ENCODE data around the gene CHTOP.
"Not testable (repeated sequence)": the region's sequence is repeated elsewhere in the genome, so short reads cannot be mapped to it uniquely, and the experiment has no call there.

CHTOP gene, protein sequence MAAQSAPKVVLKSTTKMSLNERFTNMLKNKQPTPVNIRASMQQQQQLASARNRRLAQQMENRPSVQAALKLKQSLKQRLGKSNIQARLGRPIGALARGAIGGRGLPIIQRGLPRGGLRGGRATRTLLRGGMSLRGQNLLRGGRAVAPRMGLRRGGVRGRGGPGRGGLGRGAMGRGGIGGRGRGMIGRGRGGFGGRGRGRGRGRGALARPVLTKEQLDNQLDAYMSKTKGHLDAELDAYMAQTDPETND

DNA sequence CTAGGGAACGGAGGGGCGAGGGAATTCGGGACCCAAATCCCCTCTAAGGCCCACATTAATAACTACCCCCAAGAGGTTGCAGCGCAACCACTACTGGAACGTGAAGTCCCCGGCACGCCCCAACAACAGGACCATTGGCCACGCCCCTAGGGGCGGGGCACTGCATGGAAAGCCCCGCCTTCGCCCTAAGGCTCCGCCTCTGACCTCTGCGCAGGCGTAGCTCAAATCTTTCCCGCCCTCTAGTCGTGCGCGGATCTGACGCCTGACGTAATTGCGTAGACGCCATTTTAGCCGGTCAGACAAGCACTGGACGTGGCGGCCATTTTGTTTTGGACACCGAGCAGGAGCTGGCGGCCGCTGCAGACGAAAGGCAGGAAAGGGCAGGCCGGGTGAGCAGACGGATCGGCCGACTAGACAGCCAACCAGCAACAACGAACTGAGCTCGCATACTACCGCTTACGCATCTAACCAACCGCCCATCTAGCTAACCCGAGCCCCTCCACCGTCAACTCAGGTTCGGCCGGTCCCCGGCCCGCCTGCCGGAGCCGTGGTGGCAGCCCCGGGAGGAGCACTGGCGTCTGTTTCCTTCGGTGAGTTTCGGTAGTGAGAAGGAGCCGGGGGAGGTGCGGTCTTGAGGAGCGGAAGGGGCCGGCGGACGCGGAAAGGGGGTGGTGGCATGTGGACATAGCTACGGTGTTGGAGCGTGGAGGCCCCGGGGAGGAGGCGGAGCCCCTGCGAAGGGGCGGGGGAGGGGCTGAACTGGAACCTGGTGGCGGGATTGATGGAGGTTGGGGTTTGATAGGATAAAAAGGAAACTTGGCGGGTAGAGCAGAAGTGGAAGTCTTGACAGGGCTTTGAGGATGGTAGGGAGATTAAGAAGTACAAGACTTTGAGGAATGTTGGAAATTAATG lies at the start of gene CHTOP:
TSS of gene CHTOP (plus strand) at position 313 of the 912 bp plus-strand sequence. CDS start 2,523 bp downstream, outside the sequence.
- DNase-seq: peak; percentile 99

DNA sequence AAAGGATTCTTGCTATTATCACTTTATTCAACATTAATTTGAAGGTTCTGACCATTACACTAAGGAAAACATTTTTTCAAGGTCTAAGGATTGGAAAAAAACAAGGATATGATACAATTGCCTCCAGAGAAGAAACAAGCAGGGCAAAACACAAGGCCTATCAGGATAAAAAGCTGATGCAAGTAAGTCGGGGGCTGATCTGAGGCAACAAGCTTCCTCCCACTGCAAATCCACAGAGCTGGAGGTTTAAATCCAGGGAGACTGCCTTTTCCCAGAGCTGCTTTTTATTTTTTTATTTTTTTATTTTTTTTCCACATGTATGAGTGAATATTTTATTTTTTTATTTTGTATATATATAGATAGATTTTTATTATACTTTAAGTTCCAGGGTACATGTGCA lies 48.9 kb upstream of the CHTOP start:
- DNase-seq: no peak

DNA sequence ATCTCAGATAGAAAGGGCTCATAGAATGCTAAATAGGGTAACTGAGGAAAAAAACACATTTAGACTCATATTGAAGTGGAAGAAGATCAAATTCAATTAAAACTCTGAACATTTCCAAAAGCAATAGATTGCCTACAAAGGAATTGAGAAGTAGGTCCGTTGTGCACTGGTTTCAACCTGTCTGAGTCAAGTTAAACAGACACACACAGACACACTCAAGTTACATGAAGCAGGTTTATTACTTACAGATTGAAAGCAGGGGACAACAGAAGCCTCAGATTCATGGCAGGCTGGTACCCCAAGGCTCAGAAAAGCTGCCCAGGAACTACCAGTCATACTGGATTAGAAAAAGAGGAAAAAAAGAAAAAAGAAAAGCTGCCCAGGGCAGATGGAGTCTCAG lies 47.5 kb upstream of the CHTOP start:
- DNase-seq: no peak

- no peak for DNase-seq
Observed at GRCh38 chr1:153587314-153587713, 46.6 kb upstream of the CHTOP start.

GRCh38 chr1:153588033-153588432 lies 45.8 kb upstream of the CHTOP start:
- not testable (repeated sequence) for DNase-seq

- no peak for DNase-seq
Observed at GRCh38 chr1:153588482-153588881, 45.4 kb upstream of the CHTOP start.

GRCh38 chr1:153592748-153593147 lies 41.1 kb upstream of the CHTOP start:
- DNase-seq: no peak

- DNase-seq: peak; percentile 50
Observed at GRCh38 chr1:153597206-153597605, 36.7 kb upstream of the CHTOP start.

- peak; percentile 29 for DNase-seq
Observed at GRCh38 chr1:153598309-153599172, 35.3 kb upstream of the CHTOP start.

DNA sequence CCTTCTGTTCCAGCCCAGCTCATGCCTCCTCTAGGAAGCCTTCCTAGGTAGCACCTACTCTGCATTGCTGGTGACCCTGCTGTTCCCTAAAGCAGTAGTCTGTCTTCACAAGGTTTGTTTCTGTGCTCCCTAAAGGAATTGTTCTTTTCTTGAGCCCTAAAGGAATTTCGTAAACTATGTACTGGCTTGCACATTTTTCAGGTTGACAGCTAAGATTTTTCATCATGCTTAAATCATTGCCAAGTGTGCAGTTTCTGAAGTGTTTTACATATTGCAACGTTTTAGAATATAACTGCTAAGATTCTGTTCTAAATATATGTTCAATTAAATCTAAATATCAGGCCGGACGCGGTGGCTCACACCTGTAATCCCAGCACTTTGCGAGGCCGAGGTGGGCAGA lies 34.0 kb upstream of the CHTOP start:
- DNase-seq: no peak

DNA sequence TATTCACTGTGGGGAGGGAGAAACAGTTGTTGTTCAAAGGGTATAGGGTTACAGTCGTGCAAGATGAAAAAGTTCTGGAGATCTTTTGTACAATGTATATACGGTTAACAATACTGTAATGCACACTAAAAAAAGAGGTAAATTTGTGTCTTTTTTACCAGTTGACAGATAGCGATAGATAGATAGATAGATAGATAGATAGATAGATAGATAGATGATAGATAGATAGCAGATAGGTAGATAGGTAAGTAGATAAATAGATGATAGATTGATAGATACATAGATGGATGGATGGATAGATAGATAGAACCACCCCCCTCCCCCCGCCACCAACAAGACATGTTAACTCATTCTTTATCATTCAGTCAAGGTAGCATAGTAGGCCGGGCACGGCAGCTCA lies 31.1 kb upstream of the CHTOP start:
- no peak for DNase-seq

- no peak for DNase-seq
Observed at GRCh38 chr1:153606194-153606593, 27.7 kb upstream of the CHTOP start.

DNA sequence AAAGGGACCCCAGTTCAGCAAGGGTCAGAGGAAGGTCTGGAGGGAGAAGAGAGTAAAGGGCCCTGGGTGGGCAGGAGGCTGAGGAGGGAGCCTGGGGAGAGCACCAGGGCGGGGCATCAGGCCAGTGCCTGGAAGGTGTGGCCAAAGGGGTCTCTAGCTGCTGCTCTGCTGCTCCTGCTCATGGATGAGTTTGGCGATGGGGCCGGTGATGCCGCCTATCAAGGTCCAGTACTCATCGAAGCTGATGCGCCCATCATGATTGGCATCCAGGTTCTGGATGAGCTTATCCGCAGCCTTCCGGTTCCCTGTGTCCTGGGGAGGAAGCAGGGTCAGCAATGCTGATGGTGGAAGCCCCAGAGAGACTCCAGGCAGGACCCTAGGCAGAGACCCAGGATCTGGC lies 26.5 kb upstream of the CHTOP start:
- DNase-seq: no peak

DNA sequence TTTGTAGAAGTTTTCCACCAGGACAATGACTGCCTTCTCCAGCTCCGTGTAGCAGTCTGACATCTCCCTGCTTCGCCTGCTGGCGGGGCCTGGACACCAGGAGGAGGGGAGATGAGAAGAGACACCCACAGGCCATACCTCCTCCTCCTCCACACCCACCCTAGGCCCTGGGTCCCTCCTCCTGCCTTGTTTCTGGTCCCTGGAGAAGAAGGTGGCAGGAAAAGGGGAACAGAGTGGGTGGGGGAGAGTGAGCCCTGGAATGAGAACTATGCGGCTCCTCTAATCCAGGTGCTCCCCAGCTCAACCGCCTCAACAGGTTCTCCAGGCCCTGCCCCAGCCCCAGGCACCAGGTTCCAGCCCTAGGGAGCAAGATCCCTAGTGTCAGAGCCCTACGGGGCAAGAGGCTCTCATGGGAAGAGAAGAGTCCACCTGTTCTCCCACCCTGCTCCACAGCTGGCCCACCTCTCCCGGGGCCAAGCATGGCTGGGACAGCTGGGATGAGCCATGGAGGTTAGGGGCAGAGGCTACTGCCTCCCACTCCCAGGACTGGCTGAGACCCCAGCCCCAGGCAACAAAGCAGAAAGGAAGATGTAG lies 25.7 kb upstream of the CHTOP start:
- DNase-seq: no peak

GRCh38 chr1:153608742-153609584 lies 24.9 kb upstream of the CHTOP start:
- no peak for DNase-seq

- no peak for DNase-seq
Observed at GRCh38 chr1:153609585-153609907, 24.3 kb upstream of the CHTOP start.

GRCh38 chr1:153610334-153610733 lies 23.5 kb upstream of the CHTOP start:
- DNase-seq: no peak

DNA sequence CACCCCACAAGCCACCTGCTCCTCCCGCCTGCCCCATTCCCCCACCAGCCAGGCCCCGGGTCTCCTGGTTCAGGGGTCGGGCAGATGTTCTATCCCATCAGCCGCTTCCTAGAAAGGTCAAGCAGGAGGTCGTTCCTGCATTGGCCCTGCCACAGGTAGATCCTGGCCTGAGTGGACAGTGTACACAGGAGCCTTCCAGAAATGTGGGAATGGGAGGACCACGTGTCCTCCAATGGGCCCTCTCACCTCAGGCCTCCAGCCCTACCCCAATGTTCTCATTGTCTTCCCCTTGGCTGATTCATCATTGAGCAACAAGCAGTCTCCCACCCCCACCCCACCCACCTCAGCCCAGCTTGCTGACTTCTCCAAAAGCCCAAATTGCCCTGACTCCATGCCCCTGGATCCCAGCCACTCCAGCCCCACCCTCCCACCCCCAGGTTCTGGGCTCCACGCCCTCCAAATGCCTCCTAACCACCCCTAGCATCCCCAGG lies 23.0 kb upstream of the CHTOP start:
- no peak for DNase-seq

GRCh38 chr1:153611356-153611755 lies 22.5 kb upstream of the CHTOP start:
- DNase-seq: no peak

DNA sequence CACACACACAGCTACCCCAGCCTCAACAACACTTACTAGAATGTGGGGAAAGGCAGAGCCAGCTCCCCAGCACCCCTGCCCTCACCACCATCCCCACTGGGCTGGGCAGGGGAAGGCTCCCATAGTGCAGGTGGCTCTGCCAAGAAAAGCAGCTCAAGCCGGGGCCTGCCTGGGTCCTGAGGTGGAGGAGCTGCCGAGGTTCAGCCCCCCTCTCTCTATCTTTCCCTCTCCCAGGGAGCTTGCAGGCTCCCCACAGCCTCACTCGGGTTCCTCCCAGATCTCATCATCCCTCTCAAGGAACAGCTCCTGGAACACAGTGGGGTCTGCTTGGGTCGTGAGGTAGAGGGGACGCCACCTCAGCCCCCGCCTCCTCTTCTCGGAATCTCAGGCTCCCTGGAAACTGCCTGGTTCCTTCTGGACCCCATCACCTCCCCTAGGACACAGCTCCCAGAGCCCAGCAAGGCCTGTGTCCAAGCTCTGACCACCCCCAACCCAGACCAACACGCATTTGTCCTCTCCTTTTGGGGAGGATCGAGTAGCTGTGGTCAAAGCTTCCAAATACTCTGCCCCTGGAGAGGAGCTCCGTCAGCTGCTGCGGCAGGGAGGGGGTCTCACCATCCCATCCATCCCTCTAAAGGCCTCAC lies 21.6 kb upstream of the CHTOP start:
- no peak for DNase-seq

- no peak for DNase-seq
Observed at GRCh38 chr1:153612755-153613331, 21.0 kb upstream of the CHTOP start, which contains the start of gene S100A16. Gene S100A16 (minus strand): TSS chr1:153613137. CDS start chr1:153608151, 4,986 bp downstream.

All from activated CD4-positive, alpha-beta T cell treated with anti-CD3 and anti-CD28 coated beads for 48 hours (primary cell).